Measurements from ENCODE around the gene MKRN2.

GRCh38 chr3:12568747-12569146 is 11.9 kb downstream of the MKRN2 start:
- TF ChIP-seq CTCF (IDR thresholded peaks at IDR 0.05), result no peak
- no peak for TF ChIP-seq POLR2A (IDR thresholded peaks at IDR 0.05)
- no peak for TF ChIP-seq POLR2AphosphoS5 (IDR thresholded peaks at IDR 0.05)
